ENCODE data around the gene HMCN1. TPM values are rescaled to one million over a fixed set of nuclear protein-coding genes. Genes with fewer than 3 reads are reported as not detected.
A peak's percentile ranks its signal among the peaks of the same experiment; 100 is the strongest.
"Not testable (repeated sequence)": the region's sequence is repeated elsewhere in the genome, so short reads cannot be mapped to it uniquely, and the experiment has no call there.

The HMCN1 gene
- total RNA-seq, 2 experiments from 2014 or later = 0.14 TPM; not detected in 1

GRCh38 chr1:185886671-185887070 is 152.5 kb downstream of the HMCN1 start:
- Mint-ChIP-seq H3K4me3 (no peak overlapping the region), H3K4me1 (no peaks in the 10 kb centered on the region), H3K9me3 (ENCODE audit: low read depth) (no peaks in the 10 kb centered on the region), H3K27ac (no peak overlapping the region), H3K36me3 (ENCODE audit: low read depth) (no peaks in the 10 kb centered on the region), H3K27me3 (no peaks in the 10 kb centered on the region)
- ChIA-PET CTCF (no interaction called here), POLR2A (no interaction called here)
- no peak for ATAC-seq
- no peak for DNase-seq
- intact Hi-C loops (cut with DNase I, micrococcal nuclease) = no loop called here

- ATAC-seq = not testable (repeated sequence)
Measured at GRCh38 chr1:185892831-185893403, 158.7 kb downstream of the HMCN1 start.

DNA sequence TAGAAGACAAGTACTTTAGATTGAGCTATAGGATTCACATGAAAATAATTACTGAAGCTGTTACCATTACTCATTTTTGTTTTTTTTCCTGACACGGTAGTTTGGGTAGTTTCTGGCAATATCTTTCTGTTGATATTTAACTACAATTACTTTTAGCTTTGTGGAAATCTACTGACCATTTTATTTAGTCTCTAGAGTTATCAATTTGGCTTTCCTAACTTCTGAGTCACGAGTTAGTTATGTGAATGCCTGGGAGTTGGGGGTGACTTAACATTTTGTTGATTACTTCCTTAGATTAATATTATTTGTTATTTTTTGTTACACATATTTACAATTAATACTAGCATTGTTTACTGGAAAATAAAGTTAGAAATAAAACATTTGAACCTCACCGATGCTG is 160.6 kb downstream of the HMCN1 start:
- Mint-ChIP-seq H3K4me1 (no peaks in the 10 kb centered on the region), H3K36me3 (ENCODE audit: low read depth) (no peaks in the 10 kb centered on the region), H3K4me3 (no peak overlapping the region), H3K9me3 (ENCODE audit: low read depth) (no peaks in the 10 kb centered on the region), H3K27ac (no peak overlapping the region), H3K27me3 (peaks cover 6% of the 10 kb centered on the region)
- ChIA-PET CTCF (no interaction called here), POLR2A (no interaction called here)
- no peak for DNase-seq
- ATAC-seq = no peak
- intact Hi-C loops (cut with DNase I, micrococcal nuclease) = no loop called here

More at GRCh38 chr1:185892831-185893403, 158.7 kb downstream of the HMCN1 start:
- H3K4me1 Mint-ChIP-seq; H3K9me3 Mint-ChIP-seq (ENCODE audit: low read depth); CTCF ChIA-PET; H3K4me3 Mint-ChIP-seq; DNase-seq; intact Hi-C loops (cut with DNase I, micrococcal nuclease); POLR2A ChIA-PET; H3K27ac Mint-ChIP-seq; H3K36me3 Mint-ChIP-seq (ENCODE audit: low read depth); H3K27me3 Mint-ChIP-seq: not testable (repeated sequence)

DNA sequence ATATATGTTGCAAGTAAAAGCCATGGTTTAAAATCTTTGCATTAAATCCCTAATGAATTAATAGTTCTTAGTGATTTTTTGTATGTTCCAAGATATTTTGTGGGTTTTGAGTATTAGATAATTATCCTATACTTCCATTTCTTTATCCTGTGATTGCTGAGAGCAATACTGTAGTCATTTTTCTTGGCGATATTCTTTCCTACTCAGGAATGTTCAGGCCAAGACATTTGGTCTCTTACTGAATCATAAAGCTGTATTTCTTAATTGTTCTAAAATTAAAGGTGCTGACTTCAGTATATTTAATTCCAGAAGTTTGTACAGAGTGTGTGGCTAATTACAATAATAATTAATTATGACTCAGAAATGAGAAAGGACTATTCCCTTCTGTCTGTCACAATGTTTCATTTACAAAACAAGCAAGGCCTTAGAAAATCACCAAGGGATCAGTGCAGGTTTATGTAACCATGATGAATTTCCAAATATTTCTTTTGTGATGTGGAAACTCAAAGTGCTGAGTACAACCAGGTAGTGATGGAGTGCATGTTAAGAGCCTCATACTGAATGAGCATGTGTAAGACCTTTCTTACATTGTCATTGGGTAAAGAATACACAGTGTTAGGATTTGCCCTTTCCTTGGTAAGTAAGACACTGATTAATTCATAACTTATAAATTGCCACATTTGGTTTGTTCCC is 161.2 kb downstream of the HMCN1 start:
- no peaks in the 10 kb centered on the region for H3K36me3 Mint-ChIP-seq (ENCODE audit: low read depth)
- peaks cover 6% of the 10 kb centered on the region for H3K27me3 Mint-ChIP-seq
- H3K4me1 Mint-ChIP-seq = no peaks in the 10 kb centered on the region
- no peaks in the 10 kb centered on the region for H3K9me3 Mint-ChIP-seq (ENCODE audit: low read depth)
- CTCF ChIA-PET = no interaction called here
- ATAC-seq (no peak), DNase-seq (no peak)
- POLR2A ChIA-PET = no interaction called here
- H3K27ac Mint-ChIP-seq = no peak overlapping the region
- intact Hi-C loops (cut with DNase I, micrococcal nuclease) = no loop called here
- no peak overlapping the region for H3K4me3 Mint-ChIP-seq

- intact Hi-C loops (cut with DNase I, micrococcal nuclease) = no loop called here
- no peaks in the 10 kb centered on the region for H3K36me3 Mint-ChIP-seq (ENCODE audit: low read depth)
- H3K9me3 Mint-ChIP-seq (ENCODE audit: low read depth) = no peaks in the 10 kb centered on the region
- H3K27ac Mint-ChIP-seq = no peak overlapping the region
- no peak for ATAC-seq
- no peaks in the 10 kb centered on the region for H3K4me1 Mint-ChIP-seq
- POLR2A ChIA-PET = no interaction called here
- H3K27me3 Mint-ChIP-seq = peaks cover 6% of the 10 kb centered on the region
- no peak overlapping the region for H3K4me3 Mint-ChIP-seq
- DNase-seq = no peak
- CTCF ChIA-PET = no interaction called here
Measured at GRCh38 chr1:185896863-185897262, 162.7 kb downstream of the HMCN1 start.

DNA sequence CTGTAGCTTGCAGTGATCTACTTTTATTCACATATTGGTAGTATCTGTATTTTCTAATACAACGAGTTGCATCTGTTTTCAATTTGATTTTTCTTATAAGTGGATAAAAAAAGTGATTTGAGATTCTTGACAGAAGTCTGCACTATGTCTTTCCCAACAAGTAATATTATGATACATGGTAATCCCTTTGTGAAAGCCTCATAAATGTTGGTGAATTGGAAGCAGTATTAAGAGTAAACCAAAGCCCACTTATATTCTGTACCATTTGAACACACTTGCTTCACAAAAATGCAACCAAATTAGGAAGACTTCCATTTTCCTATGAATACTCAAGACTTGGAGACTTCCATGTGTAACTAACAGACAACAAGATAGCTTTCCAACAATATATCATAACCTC is 172.0 kb downstream of the HMCN1 start:
- no peaks in the 10 kb centered on the region for H3K9me3 Mint-ChIP-seq (ENCODE audit: low read depth)
- DNase-seq = no peak
- ChIA-PET POLR2A (no interaction called here), CTCF (interaction anchor here (0.7 kb wide), 1 partner anchor 19 kb away, joined by 3 read pairs; no protein-coding TSS in a partner anchor)
- H3K27me3 Mint-ChIP-seq = peaks cover 2% of the 10 kb centered on the region
- no peak for ATAC-seq
- intact Hi-C loops (cut with DNase I, micrococcal nuclease) = no loop called here
- no peaks in the 10 kb centered on the region for H3K4me1 Mint-ChIP-seq
- H3K36me3 Mint-ChIP-seq (ENCODE audit: low read depth) = no peaks in the 10 kb centered on the region
- no peak overlapping the region for H3K27ac Mint-ChIP-seq
- no peak overlapping the region for H3K4me3 Mint-ChIP-seq

- peaks cover 2% of the 10 kb centered on the region for H3K27me3 Mint-ChIP-seq
- no peak overlapping the region for H3K4me3 Mint-ChIP-seq
- no peak for ATAC-seq
- H3K27ac Mint-ChIP-seq = no peak overlapping the region
- no peaks in the 10 kb centered on the region for H3K36me3 Mint-ChIP-seq (ENCODE audit: low read depth)
- no peaks in the 10 kb centered on the region for H3K9me3 Mint-ChIP-seq (ENCODE audit: low read depth)
- H3K4me1 Mint-ChIP-seq = no peaks in the 10 kb centered on the region
- intact Hi-C loops (cut with DNase I, micrococcal nuclease) = no loop called here
- no peak for DNase-seq
- ChIA-PET CTCF (no interaction called here), POLR2A (no interaction called here)
Measured at GRCh38 chr1:185907246-185907645, 173.1 kb downstream of the HMCN1 start.

- no peak for DNase-seq
- no peak for ATAC-seq
- Mint-ChIP-seq H3K27me3 (peaks cover 2% of the 10 kb centered on the region), H3K4me3 (no peak overlapping the region), H3K9me3 (ENCODE audit: low read depth) (no peaks in the 10 kb centered on the region), H3K36me3 (ENCODE audit: low read depth) (no peaks in the 10 kb centered on the region), H3K4me1 (no peaks in the 10 kb centered on the region), H3K27ac (no peak overlapping the region)
- intact Hi-C loops (cut with DNase I, micrococcal nuclease) = no loop called here
- ChIA-PET POLR2A (no interaction called here), CTCF (no interaction called here)
Measured at GRCh38 chr1:185911978-185912377, 177.8 kb downstream of the HMCN1 start.

DNA sequence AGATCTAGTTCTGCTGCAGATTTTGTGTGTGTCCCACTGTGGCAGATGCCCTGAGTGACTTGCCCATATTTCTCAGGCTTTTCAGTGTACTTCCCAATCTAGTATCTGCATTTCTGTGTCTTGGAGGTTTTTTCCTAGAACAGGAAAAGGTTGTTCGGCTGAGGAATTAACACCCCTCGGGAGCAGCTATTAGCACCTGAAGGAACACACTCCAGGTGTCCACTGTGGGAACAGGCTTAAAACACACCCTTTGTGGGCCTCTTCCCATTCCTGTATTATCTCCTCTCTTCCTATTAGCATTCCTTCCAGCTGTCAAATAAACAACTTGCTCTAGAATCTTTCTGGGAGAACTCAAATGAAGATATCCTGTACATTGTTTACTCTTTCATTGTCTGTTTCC is 178.3 kb downstream of the HMCN1 start:
- H3K27ac Mint-ChIP-seq = no peak overlapping the region
- peaks cover under 1% of the 10 kb centered on the region for H3K27me3 Mint-ChIP-seq
- DNase-seq = no peak
- H3K36me3 Mint-ChIP-seq (ENCODE audit: low read depth) = no peaks in the 10 kb centered on the region
- ATAC-seq = no peak
- no peaks in the 10 kb centered on the region for H3K9me3 Mint-ChIP-seq (ENCODE audit: low read depth)
- ChIA-PET POLR2A (no interaction called here), CTCF (no interaction called here)
- no peak overlapping the region for H3K4me3 Mint-ChIP-seq
- H3K4me1 Mint-ChIP-seq = no peaks in the 10 kb centered on the region
- intact Hi-C loops (cut with DNase I, micrococcal nuclease) = no loop called here

DNA sequence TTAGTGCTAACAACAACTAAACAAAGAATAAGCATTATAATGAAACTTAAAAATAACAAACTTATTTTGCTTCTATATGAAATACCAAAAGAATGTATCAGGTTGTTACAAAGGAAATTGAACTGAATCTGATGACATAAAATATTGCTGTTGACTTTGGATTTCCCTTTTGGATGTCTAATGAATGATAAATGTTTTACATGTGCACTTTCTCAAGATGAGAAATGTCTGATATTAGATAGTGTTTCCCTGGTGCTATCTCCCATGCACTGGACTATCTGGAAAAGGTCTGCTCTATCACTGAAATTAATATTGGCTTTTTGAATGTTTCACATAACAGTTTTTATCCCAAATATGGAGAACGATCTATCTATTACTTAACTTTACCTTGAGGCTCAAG is 179.9 kb downstream of the HMCN1 start:
- no peaks in the 10 kb centered on the region for H3K36me3 Mint-ChIP-seq (ENCODE audit: low read depth)
- no peaks in the 10 kb centered on the region for H3K27me3 Mint-ChIP-seq
- DNase-seq (no peak), ATAC-seq (no peak)
- no peaks in the 10 kb centered on the region for H3K4me1 Mint-ChIP-seq
- no peaks in the 10 kb centered on the region for H3K9me3 Mint-ChIP-seq (ENCODE audit: low read depth)
- intact Hi-C loops (cut with DNase I, micrococcal nuclease) = no loop called here
- no peak overlapping the region for H3K27ac Mint-ChIP-seq
- CTCF ChIA-PET = no interaction called here
- POLR2A ChIA-PET = no interaction called here
- H3K4me3 Mint-ChIP-seq = no peak overlapping the region

DNA sequence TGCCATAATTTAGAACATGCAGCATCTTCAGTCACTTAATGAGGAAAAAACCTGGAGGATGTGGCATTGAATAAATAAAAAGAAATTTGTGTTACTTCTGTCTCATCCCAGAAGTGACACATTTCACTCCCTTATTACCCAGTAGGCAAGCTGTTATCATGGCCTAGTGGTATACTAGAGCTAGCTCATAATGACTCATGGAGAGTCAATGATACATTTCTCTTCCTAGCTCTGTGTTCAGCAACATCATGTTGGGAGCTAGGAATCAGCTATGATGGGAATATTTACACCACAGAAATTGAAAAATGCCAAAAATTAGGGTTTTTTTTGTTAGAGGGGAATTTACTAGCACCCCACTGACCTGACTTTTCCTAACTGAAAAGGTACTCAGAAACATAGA is 182.7 kb downstream of the HMCN1 start:
- CTCF ChIA-PET = no interaction called here
- Mint-ChIP-seq H3K4me1 (no peaks in the 10 kb centered on the region), H3K27me3 (peaks cover 5% of the 10 kb centered on the region), H3K9me3 (ENCODE audit: low read depth) (no peaks in the 10 kb centered on the region), H3K27ac (no peak overlapping the region), H3K36me3 (ENCODE audit: low read depth) (no peaks in the 10 kb centered on the region), H3K4me3 (no peak overlapping the region)
- no peak for DNase-seq
- peak; percentile 42 for ATAC-seq
- POLR2A ChIA-PET = no interaction called here
- intact Hi-C loops (cut with DNase I, micrococcal nuclease) = no loop called here

- Mint-ChIP-seq H3K4me1 (no peaks in the 10 kb centered on the region), H3K9me3 (ENCODE audit: low read depth) (no peaks in the 10 kb centered on the region), H3K36me3 (ENCODE audit: low read depth) (no peaks in the 10 kb centered on the region), H3K27me3 (peaks cover 6% of the 10 kb centered on the region), H3K4me3 (no peak overlapping the region), H3K27ac (no peak overlapping the region)
- intact Hi-C loops (cut with DNase I, micrococcal nuclease) = no loop called here
- ATAC-seq (no peak), DNase-seq (no peak)
- POLR2A ChIA-PET = no interaction called here
- CTCF ChIA-PET = interaction anchor here (0.7 kb wide), 1 partner anchor 30 kb away, joined by 3 read pairs; no protein-coding TSS in a partner anchor
Measured at GRCh38 chr1:185917646-185918045, 183.5 kb downstream of the HMCN1 start.

Data from activated CD4-positive, alpha-beta T cell treated with anti-CD3 and anti-CD28 coated beads for 36 hours (primary cell).